ENCODE results near the gene TCF3. TPM values are rescaled to one million over a fixed set of nuclear protein-coding genes. Genes with fewer than 3 reads are reported as not detected.

The TCF3 gene
- total RNA-seq, 1 experiment from 2014 or later: 304 TPM

DNA sequence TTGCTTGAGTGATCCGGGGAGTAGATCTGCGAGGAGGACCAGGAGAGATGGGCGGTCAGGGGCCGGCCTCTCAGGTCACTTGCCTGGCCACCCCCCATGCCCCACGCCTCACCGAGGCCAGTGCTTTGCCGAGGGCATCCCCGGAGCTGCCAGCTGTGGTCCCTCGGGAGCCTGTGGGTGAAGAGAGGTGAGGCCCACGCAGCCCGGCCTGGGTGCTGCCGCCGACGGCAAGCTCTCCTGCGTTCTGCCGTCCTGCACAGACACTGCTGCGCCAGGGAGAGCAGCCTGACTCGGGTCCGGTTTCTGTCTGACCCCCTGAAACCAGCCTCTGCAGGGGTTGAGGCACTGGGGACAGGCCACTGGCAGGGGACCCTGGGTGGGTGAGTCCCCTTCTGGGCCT is 31.4 kb downstream of the TCF3 start:
- Histone ChIP-seq H3K9ac (ENCODE audit: extremely low read depth, insufficient read length, low read length) (no peak overlapping the region), H3K18ac (ENCODE audit: insufficient read length, low read depth, low read length) (no peak overlapping the region), H3K9me3 (ENCODE audit: control insufficient read depth, low read depth, low read length) (no peaks in the 10 kb centered on the region), H3K27me3 (ENCODE audit: insufficient read depth, low read length) (no peaks in the 10 kb centered on the region), H2AFZ (ENCODE audit: low read length) (no peak overlapping the region), H3K4me2 (ENCODE audit: insufficient read depth, insufficient read length, low read length) (no peak overlapping the region), H3K79me2 (ENCODE audit: insufficient read depth, low read length) (no peaks in the 10 kb centered on the region), H3K23me2 (ENCODE audit: insufficient read length, low read depth, low read length, poor library complexity, severe bottlenecking) (no peaks in the 10 kb centered on the region), H3K27ac (ENCODE audit: insufficient read length, low read depth, low read length) (no peak overlapping the region), H2BK20ac (ENCODE audit: low read depth, low read length, poor library complexity, severe bottlenecking) (no peak overlapping the region), H2AK5ac (ENCODE audit: insufficient read length, low read length) (no peak overlapping the region), H3K4ac (ENCODE audit: low read depth, low read length) (no peak overlapping the region), H4K20me1 (ENCODE audit: control insufficient read depth, insufficient read depth, insufficient read length) (no peaks in the 10 kb centered on the region), H3K14ac (ENCODE audit: insufficient read depth, low read length) (no peak overlapping the region), H2BK12ac (ENCODE audit: insufficient read length, low read depth, low read length) (no peak overlapping the region), H3T11ph (ENCODE audit: low read length) (no peak overlapping the region), H3K4me1 (ENCODE audit: insufficient read depth, low read length) (no peaks in the 10 kb centered on the region), H2BK120ac (ENCODE audit: low read depth, low read length, poor library complexity, severe bottlenecking) (no peak overlapping the region), H2BK15ac (ENCODE audit: low read depth, low read length) (no peak overlapping the region), H2BK5ac (ENCODE audit: insufficient read length, low read length) (no peak overlapping the region), H3K56ac (ENCODE audit: insufficient read length, low read depth, low read length) (no peak overlapping the region), H3K23ac (ENCODE audit: insufficient read length, low read depth, low read length) (no peak overlapping the region), H4K8ac (replicated peaks; ENCODE audit: insufficient read length, low read depth, low read length) (no peak overlapping the region), H4K5ac (ENCODE audit: insufficient read length, low read depth, low read length) (no peak overlapping the region), H3K79me1 (ENCODE audit: insufficient read depth, low read depth, low read length, poor library complexity, severe bottlenecking) (peaks cover 4% of the 10 kb centered on the region), H4K91ac (ENCODE audit: insufficient read length, low read depth, low read length) (no peak overlapping the region)
- no peaks in the 10 kb centered on the region for H3K27me3 Mint-ChIP-seq (ENCODE audit: low read depth)
- TF ChIP-seq, protein P1, sequence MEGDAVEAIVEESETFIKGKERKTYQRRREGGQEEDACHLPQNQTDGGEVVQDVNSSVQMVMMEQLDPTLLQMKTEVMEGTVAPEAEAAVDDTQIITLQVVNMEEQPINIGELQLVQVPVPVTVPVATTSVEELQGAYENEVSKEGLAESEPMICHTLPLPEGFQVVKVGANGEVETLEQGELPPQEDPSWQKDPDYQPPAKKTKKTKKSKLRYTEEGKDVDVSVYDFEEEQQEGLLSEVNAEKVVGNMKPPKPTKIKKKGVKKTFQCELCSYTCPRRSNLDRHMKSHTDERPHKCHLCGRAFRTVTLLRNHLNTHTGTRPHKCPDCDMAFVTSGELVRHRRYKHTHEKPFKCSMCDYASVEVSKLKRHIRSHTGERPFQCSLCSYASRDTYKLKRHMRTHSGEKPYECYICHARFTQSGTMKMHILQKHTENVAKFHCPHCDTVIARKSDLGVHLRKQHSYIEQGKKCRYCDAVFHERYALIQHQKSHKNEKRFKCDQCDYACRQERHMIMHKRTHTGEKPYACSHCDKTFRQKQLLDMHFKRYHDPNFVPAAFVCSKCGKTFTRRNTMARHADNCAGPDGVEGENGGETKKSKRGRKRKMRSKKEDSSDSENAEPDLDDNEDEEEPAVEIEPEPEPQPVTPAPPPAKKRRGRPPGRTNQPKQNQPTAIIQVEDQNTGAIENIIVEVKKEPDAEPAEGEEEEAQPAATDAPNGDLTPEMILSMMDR (conservative IDR thresholded peaks at IDR 0.05): no peak
- no peaks in the 10 kb centered on the region for H3K9me3 Mint-ChIP-seq
- H3K36me3 Mint-ChIP-seq (ENCODE audit: insufficient read depth in 1 of 3, low read depth in 3 of 3): peaks cover 36 to 74% (median 73%) of the 10 kb centered on the region in 3 experiments; a peak in 6 of 7 replicates
- H3K4me3 Mint-ChIP-seq: no peak overlapping the region
- H3K27ac Mint-ChIP-seq: no peak overlapping the region
- DNase-seq: no peak
- peaks cover 5 to 19% of the 10 kb centered on the region in 2 experiments for H3K4me1 Mint-ChIP-seq
- no CpG with 5 or more reads among the region's 19 CpGs for WGBS (ENCODE audit: extremely low coverage, insufficient read length, low lambda C conversion rate)

All from H9 (cell line).